IPS-NIHi7 (cell line): ENCODE data around the gene ZCCHC7.
A peak's percentile ranks its signal among the peaks of the same experiment; 100 is the strongest.
"Not testable (repeated sequence)": the region's sequence is repeated elsewhere in the genome, so short reads cannot be mapped to it uniquely, and the experiment has no call there.

Source experiments
- DNase-seq: peaks from one replicate; pipeline ENCODE4 v3.0.0; 2012; ENCODE audit warnings: mixed read lengths; ENCODE audit errors: extremely low spot score

Gene ZCCHC7

GRCh38 chr9:37119907-37120842 lies at the start of gene ZCCHC7:
ZCCHC7 (plus strand) TSS chr9:37120574.
- peak; percentile 98 for DNase-seq

- DNase-seq: not testable (repeated sequence)
Observed at GRCh38 chr9:37074790-37075189, 45.6 kb upstream of the ZCCHC7 start.

GRCh38 chr9:37079370-37080164 lies 40.8 kb upstream of the ZCCHC7 start:
- DNase-seq: peak; percentile 92

GRCh38 chr9:37080165-37080628 lies 40.2 kb upstream of the ZCCHC7 start:
- not testable (repeated sequence) for DNase-seq

- DNase-seq: not testable (repeated sequence)
Observed at GRCh38 chr9:37081507-37081906, 38.9 kb upstream of the ZCCHC7 start.

GRCh38 chr9:37082214-37082765 lies 38.1 kb upstream of the ZCCHC7 start:
- no peak for DNase-seq

- DNase-seq: no peak
Observed at GRCh38 chr9:37083654-37084053, 36.7 kb upstream of the ZCCHC7 start.

- no peak for DNase-seq
Observed at GRCh38 chr9:37085233-37085632, 35.1 kb upstream of the ZCCHC7 start.

- DNase-seq: not testable (repeated sequence)
Observed at GRCh38 chr9:37092714-37093295, 27.6 kb upstream of the ZCCHC7 start.

GRCh38 chr9:37094751-37095150 lies 25.6 kb upstream of the ZCCHC7 start:
- DNase-seq: no peak

GRCh38 chr9:37096628-37097027 lies 23.7 kb upstream of the ZCCHC7 start:
- DNase-seq: no peak

- DNase-seq: no peak
Observed at GRCh38 chr9:37097294-37097693, 23.1 kb upstream of the ZCCHC7 start.

- DNase-seq: no peak
Observed at GRCh38 chr9:37100327-37100726, 20.0 kb upstream of the ZCCHC7 start.

- DNase-seq: no peak
Observed at GRCh38 chr9:37100741-37101140, 19.6 kb upstream of the ZCCHC7 start.

- no peak for DNase-seq
Observed at GRCh38 chr9:37102486-37102885, 17.9 kb upstream of the ZCCHC7 start.

- no peak for DNase-seq
Observed at GRCh38 chr9:37104183-37104889, 16.0 kb upstream of the ZCCHC7 start.

GRCh38 chr9:37105234-37105633 lies 15.1 kb upstream of the ZCCHC7 start:
- no peak for DNase-seq

- DNase-seq: no peak
Observed at GRCh38 chr9:37107701-37108100, 12.7 kb upstream of the ZCCHC7 start.

- DNase-seq: not testable (repeated sequence)
Observed at GRCh38 chr9:37114442-37114841, 5.9 kb upstream of the ZCCHC7 start.

GRCh38 chr9:37117956-37118355 lies 2.4 kb upstream of the ZCCHC7 start:
- DNase-seq: no peak

- no peak for DNase-seq
Observed at GRCh38 chr9:37119360-37119759, 1.0 kb upstream of the ZCCHC7 start.
